Panc1 (cell line): ENCODE data around the gene TM4SF20. TPM values are rescaled to one million over a fixed set of nuclear protein-coding genes. Genes with fewer than 3 reads are reported as not detected.

Experiments used
- ATAC-seq: fragments of 200-7000 bp; cut with Tn5 transposase; 2 replicates; pipeline ENCODE4 v1.9.1; 2020; ENCODE audit warnings: mild to moderate bottlenecking, moderate library complexity
- BruUV-seq: library from RNA; stranded (reverse); fragments of 400-500 nt; replicated peaks from 2 replicates; lab custom pipeline; 2021; lab: Mats Ljungman, UMichigan
- CTCF ChIA-PET: fragments of 300-600 bp; sonication (Branson Sonifier 250); formaldehyde crosslinking; loops from one replicate; lab custom pipeline; 2022; ENCODE audit warnings: antibody characterized with exemption; lab: Charles Lee
- POLR2A ChIA-PET: fragments of 300-600 bp; sonication (Branson Sonifier 250); formaldehyde crosslinking; loops from one replicate; lab custom pipeline; 2022; ENCODE audit warnings: antibody characterized with exemption; lab: Charles Lee
- DNase-seq: peaks from one replicate; pipeline ENCODE4 v3.0.0-alpha.2; 2010; ENCODE audit warnings: low read depth, low spot score
- H3K27ac ChIP-seq: 2 replicates; pipeline ENCODE4 v1.5.1; 2011; ENCODE audit warnings: mild to moderate bottlenecking, low read length, inconsistent platforms
- H3K27me3 ChIP-seq: fragments of 200-500 bp; sonication (Bioruptor generic); 2 replicates; pipeline ENCODE4 v1.6.0; 2014; ENCODE audit warnings: low read length, inconsistent platforms; ENCODE audit not compliant: control insufficient read depth, insufficient read depth
- H3K36me3 ChIP-seq: fragments of 200-500 bp; sonication (Bioruptor generic); 2 replicates; pipeline ENCODE4 v1.5.1; 2014; ENCODE audit warnings: inconsistent platforms, mild to moderate bottlenecking, low read length, moderate library complexity; ENCODE audit not compliant: control insufficient read depth, insufficient read depth
- H3K4me1 ChIP-seq: 2 replicates; pipeline ENCODE4 v1.5.1; 2011; ENCODE audit warnings: inconsistent platforms, mild to moderate bottlenecking, low read length, moderate library complexity; ENCODE audit not compliant: control insufficient read depth, insufficient read depth
- H3K4me3 ChIP-seq, 2 experiments: 2 replicates each; pipeline ENCODE4 v1.5.1; 2011 to 2012; ENCODE audit warnings: low read depth in 2 of 2, low read length in 2 of 2, mild to moderate bottlenecking in 2 of 2, inconsistent platforms in 1 of 2, moderate library complexity in 1 of 2
- H3K9me3 ChIP-seq: fragments of 200-500 bp; sonication (Bioruptor generic); 2 replicates; pipeline ENCODE4 v1.5.1; 2014; ENCODE audit warnings: low read depth, mild to moderate bottlenecking, inconsistent platforms, low read length, moderate library complexity; ENCODE audit not compliant: control insufficient read depth, insufficient read depth
- POLR2AphosphoS5 ChIP-seq: IDR thresholded peaks from 2 replicates; pipeline ENCODE4 v1.6.1; 2012; ENCODE audit warnings: mild to moderate bottlenecking, low read depth, low read length, moderate library complexity
- SIN3A ChIP-seq: IDR thresholded peaks from 2 replicates; pipeline ENCODE4 v1.6.1; 2012; ENCODE audit warnings: low read depth, mild to moderate bottlenecking, low read length, moderate library complexity, borderline replicate concordance; ENCODE audit not compliant: insufficient read depth
- TCF7L2 ChIP-seq: IDR thresholded peaks from 2 replicates; pipeline ENCODE4 v1.6.1; 2011; ENCODE audit warnings: mild to moderate bottlenecking, low read depth, low read length, inconsistent platforms
- in situ Hi-C: cut with HindIII; loops from 2 replicates; pipeline ENCODE4 v1.10.0; 2016; ENCODE audit warnings: low sequenced_read_pairs, low pct_unique_long_range_greater_than_20kb
- intact Hi-C: fragments of 100-400 bp; cut with micrococcal nuclease; formaldehyde crosslinking; loops from one replicate; pipeline ENCODE4 v1.10.0; 2022; ENCODE audit not compliant: unreplicated experiment
- total RNA-seq: library from RNA; stranded (reverse); gene quantifications from one replicate; pipeline ENCODE4 v1.2.1, GENCODE V29; 2021; ENCODE audit not compliant: unreplicated experiment
- TF ChIP-seq, protein P1 (sequence below), 2 experiments: IDR thresholded peaks; 2 replicates each; pipeline ENCODE4 v1.6.1; 2011 to 2012; ENCODE audit warnings: low read depth in 2 of 2, control low read depth in 1 of 2, low read length in 1 of 2, mild to moderate bottlenecking in 1 of 2, moderate library complexity in 1 of 2; ENCODE audit not compliant: insufficient read depth in 1 of 2
- TF ChIP-seq, protein P2 (sequence below): fragments of 450-650 bp; IDR thresholded peaks from 2 replicates; pipeline ENCODE4 v1.5.1; 2017; ENCODE audit warnings: mild to moderate bottlenecking

The TM4SF20 gene
- total RNA-seq, 1 experiment from 2014 or later: not detected

DNA sequence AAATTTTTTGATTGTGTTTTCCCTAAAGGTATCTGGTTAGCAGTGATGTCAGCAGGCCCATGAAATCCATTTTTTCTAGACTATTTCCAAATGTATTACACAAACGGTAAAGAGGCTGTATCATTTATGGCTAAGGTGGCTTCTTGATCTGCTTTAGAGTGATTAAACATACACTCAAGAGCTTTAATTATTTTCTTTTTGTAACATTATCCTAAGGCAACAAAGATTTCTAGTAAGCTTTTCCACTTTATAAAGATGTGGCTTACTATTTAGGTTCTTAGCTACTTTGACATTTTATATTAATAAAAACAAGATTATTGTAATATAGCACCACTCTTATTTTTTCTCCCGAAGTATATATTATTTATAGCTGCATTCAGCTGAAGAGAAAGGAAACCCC lies 37.6 kb downstream of the TM4SF20 start:
- no peaks in the 10 kb centered on the region for H3K9me3 ChIP-seq
- ChIA-PET CTCF (no interaction called here), POLR2A (no interaction called here)
- BruUV-seq: no TSS peak
- H3K4me3 ChIP-seq: no peak overlapping the region
- in situ Hi-C loops (no loop called here), intact Hi-C loops (no loop called here)
- no peaks in the 10 kb centered on the region for H3K27me3 ChIP-seq
- no peak overlapping the region for H3K27ac ChIP-seq
- H3K36me3 ChIP-seq: peaks cover 12% of the 10 kb centered on the region
- TF ChIP-seq, protein P1, sequence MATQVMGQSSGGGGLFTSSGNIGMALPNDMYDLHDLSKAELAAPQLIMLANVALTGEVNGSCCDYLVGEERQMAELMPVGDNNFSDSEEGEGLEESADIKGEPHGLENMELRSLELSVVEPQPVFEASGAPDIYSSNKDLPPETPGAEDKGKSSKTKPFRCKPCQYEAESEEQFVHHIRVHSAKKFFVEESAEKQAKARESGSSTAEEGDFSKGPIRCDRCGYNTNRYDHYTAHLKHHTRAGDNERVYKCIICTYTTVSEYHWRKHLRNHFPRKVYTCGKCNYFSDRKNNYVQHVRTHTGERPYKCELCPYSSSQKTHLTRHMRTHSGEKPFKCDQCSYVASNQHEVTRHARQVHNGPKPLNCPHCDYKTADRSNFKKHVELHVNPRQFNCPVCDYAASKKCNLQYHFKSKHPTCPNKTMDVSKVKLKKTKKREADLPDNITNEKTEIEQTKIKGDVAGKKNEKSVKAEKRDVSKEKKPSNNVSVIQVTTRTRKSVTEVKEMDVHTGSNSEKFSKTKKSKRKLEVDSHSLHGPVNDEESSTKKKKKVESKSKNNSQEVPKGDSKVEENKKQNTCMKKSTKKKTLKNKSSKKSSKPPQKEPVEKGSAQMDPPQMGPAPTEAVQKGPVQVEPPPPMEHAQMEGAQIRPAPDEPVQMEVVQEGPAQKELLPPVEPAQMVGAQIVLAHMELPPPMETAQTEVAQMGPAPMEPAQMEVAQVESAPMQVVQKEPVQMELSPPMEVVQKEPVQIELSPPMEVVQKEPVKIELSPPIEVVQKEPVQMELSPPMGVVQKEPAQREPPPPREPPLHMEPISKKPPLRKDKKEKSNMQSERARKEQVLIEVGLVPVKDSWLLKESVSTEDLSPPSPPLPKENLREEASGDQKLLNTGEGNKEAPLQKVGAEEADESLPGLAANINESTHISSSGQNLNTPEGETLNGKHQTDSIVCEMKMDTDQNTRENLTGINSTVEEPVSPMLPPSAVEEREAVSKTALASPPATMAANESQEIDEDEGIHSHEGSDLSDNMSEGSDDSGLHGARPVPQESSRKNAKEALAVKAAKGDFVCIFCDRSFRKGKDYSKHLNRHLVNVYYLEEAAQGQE (IDR thresholded peaks at IDR 0.05; ENCODE audit: insufficient read depth in 1 of 2, low read depth in 2 of 2, low read length in 1 of 2): no peak
- TF ChIP-seq SIN3A (no peak), TCF7L2 (no peak), POLR2AphosphoS5 (no peak)
- TF ChIP-seq, protein P2, sequence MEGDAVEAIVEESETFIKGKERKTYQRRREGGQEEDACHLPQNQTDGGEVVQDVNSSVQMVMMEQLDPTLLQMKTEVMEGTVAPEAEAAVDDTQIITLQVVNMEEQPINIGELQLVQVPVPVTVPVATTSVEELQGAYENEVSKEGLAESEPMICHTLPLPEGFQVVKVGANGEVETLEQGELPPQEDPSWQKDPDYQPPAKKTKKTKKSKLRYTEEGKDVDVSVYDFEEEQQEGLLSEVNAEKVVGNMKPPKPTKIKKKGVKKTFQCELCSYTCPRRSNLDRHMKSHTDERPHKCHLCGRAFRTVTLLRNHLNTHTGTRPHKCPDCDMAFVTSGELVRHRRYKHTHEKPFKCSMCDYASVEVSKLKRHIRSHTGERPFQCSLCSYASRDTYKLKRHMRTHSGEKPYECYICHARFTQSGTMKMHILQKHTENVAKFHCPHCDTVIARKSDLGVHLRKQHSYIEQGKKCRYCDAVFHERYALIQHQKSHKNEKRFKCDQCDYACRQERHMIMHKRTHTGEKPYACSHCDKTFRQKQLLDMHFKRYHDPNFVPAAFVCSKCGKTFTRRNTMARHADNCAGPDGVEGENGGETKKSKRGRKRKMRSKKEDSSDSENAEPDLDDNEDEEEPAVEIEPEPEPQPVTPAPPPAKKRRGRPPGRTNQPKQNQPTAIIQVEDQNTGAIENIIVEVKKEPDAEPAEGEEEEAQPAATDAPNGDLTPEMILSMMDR: no peak
- DNase-seq (no peak), ATAC-seq (no peak)
- no peaks in the 10 kb centered on the region for H3K4me1 ChIP-seq

DNA sequence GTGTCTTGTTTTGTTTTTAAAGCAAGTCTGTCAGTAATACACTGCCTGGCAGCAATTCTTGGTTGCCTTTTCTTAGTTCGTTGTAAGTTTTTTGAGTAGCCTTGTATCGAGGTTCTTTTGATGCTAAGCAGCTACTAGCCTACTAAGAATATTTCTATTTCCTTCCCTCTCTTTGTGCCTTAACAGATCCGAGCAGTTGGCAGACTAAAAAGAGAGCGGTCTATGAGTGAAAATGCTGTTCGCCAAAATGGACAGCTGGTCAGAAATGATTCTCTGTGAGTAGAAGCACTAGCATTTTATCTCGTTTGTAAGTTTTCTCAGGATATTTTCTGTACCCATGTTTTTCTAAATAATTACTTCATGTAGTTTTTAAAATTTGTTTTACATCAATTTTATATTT lies 39.0 kb downstream of the TM4SF20 start:
- ATAC-seq (no peak), DNase-seq (no peak)
- H3K27me3 ChIP-seq: no peaks in the 10 kb centered on the region
- no peak overlapping the region for H3K27ac ChIP-seq
- POLR2A ChIA-PET: no interaction called here
- peaks cover 12% of the 10 kb centered on the region for H3K36me3 ChIP-seq
- TF ChIP-seq POLR2AphosphoS5: no peak
- TF ChIP-seq, protein P2: no peak
- no peak for TF ChIP-seq TCF7L2
- TF ChIP-seq, protein P1 (IDR thresholded peaks at IDR 0.05; ENCODE audit: insufficient read depth in 1 of 2, low read depth in 2 of 2, low read length in 1 of 2): no peak
- TF ChIP-seq SIN3A: no peak
- no peaks in the 10 kb centered on the region for H3K4me1 ChIP-seq
- CTCF ChIA-PET: no interaction called here
- no peak overlapping the region for H3K4me3 ChIP-seq
- BruUV-seq: no TSS peak
- in situ Hi-C loops (no loop called here), intact Hi-C loops (no loop called here)
- H3K9me3 ChIP-seq: no peaks in the 10 kb centered on the region
